ENCODE results near the gene TBCA.
A peak's percentile ranks its signal among the peaks of the same experiment; 100 is the strongest.

The TBCA gene

GRCh38 chr5:77775790-77776553 lies at the start of gene TBCA:
TBCA (minus strand) TSS chr5:77776339; CDS start chr5:77776257, 82 bp downstream.
- peak; percentile 58 for DNase-seq

- no peak for DNase-seq
Measured at GRCh38 chr5:77824981-77825380, 48.8 kb upstream of the TBCA start.

GRCh38 chr5:77816686-77817085 lies 40.5 kb upstream of the TBCA start:
- DNase-seq = no peak

- DNase-seq = no peak
Measured at GRCh38 chr5:77812926-77813589, 36.9 kb upstream of the TBCA start.

GRCh38 chr5:77806213-77806843 lies 30.2 kb upstream of the TBCA start:
- no peak for DNase-seq

- no peak for DNase-seq
Measured at GRCh38 chr5:77798456-77798855, 22.3 kb upstream of the TBCA start.

GRCh38 chr5:77797136-77797535 lies 21.0 kb upstream of the TBCA start:
- no peak for DNase-seq

GRCh38 chr5:77795846-77796245 lies 19.7 kb upstream of the TBCA start:
- no peak for DNase-seq

DNA sequence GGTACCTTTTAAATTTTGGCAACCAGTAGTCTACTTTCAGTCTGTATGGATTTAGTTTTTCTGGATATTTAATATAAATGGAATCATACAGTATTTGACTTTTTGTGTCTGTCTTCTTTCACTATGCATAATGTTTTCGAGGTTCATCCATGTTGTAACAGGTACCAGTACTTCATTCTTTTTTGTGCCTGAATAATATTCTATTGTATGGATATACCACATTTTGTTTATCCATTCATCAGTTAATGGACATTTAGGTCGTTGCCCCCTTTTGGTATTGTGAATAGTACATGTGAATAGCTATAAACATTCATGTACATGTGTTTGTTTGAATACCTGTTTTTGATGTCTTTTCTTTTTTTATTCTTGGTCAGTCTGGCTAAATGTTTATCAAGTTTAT lies 19.1 kb upstream of the TBCA start:
- DNase-seq = no peak

GRCh38 chr5:77791926-77792325 lies 15.8 kb upstream of the TBCA start:
- DNase-seq = no peak

DNA sequence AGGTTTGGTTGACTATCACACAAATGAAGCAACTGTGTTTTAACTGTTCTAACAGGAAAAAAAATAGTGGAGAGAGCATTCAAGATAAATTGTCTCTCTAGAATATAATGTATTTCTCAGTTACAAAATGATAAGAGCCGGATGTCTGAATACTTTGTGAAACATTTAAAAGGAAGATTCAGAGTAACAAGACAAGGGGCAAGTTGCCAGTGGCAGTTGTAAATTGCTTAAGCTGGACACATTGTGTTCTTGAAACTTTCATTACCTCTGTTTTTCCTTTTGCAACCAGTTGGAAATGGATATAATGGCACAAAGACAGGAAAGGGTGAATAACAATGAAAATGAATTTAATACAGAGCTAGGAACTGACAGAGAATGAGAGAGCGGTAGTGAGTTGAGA lies 15.2 kb upstream of the TBCA start:
- no peak for DNase-seq

GRCh38 chr5:77785229-77785628 lies 9.1 kb upstream of the TBCA start:
- no peak for DNase-seq

DNA sequence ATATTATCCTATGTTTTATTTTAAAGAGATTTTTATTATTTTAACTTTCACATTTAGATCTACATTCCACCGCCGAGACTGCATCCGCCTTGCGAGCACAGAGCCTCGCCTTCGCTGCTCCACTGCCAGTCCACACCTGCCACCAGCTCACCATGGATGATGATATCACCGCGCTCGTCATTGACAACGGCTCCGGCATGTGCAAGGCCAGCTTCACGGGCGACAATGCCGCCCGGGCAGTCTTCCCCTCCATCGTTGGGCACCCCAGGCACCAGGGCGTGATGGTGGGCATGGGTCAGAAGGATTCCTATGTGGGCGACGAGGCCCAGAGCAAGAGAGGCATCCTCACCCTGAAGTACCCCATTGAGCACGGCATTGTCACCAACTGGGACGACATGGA lies 8.6 kb upstream of the TBCA start:
- no peak for DNase-seq

GRCh38 chr5:77781076-77781475 lies 4.9 kb upstream of the TBCA start:
- no peak for DNase-seq

DNA sequence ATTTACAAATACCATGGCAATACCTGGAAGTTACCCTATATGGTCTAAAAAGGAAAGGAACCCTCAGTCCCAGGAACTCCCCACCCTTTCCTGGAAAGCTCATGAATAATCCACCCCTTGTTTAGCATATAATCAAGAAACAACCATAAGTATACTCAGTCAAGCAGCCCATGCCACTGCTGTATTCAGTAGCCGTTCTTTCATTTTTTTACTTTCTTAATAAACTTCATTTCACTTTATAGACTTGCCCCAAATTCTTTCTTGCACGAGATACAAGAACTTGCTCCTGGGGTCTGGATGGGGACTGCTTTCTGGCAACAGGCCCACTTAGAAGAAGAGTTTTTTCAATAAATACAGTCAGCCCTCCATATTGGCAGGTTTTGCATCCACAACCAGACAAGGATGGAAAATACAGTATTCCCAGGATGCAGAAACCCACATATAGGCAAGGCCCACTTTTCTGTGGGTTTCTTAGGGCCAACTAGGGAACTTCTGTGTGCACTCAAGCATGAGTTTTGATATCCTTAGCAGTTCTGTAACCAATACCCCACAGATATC lies 2.8 kb upstream of the TBCA start:
- no peak for DNase-seq

DNA sequence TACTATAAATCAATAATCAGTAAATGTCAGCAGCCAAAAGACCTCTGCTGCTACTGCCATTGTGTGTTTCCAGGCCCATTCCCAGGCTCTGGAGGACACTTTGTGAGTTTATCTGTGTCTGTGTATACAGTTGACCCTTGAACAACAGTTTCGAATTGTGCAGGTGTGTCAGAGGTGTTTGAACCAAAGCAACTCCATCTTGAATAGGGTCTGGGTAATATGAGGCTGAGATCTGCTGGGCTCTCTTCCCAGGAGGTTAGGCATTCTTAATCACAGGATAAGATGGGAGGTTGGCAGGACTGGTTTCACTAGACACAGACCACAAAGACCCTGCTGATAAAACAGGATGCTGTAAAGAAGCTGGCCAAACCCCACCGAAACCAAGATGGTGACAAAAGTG lies 2.3 kb upstream of the TBCA start:
- no peak for DNase-seq

DNA sequence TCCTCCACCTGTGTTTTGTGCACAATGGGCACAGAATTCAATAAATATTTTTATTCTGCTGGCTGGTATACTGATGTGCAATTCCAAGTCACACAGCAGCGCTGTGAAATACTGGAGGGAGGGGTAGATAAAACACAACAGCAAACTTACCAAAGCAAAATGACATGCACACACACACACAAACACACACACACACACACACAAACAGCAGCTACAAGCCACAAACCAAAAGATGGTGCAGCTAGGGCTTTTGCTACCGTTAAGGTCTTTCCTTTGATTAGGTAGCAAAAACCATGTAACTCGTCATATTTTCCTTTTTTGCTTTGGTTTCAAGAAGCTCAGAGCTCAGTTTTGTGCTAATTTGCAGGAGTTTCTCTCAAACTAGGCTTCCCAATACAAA lies 1.8 kb upstream of the TBCA start:
- no peak for DNase-seq

- DNase-seq = no peak
Measured at GRCh38 chr5:77777281-77777892, 1.2 kb upstream of the TBCA start.

- no peak for DNase-seq
Measured at GRCh38 chr5:77776554-77777206, 541 bp upstream of the TBCA start.

- no peak for DNase-seq
Measured at GRCh38 chr5:77774981-77775789, 954 bp downstream of the TBCA start.

DNA sequence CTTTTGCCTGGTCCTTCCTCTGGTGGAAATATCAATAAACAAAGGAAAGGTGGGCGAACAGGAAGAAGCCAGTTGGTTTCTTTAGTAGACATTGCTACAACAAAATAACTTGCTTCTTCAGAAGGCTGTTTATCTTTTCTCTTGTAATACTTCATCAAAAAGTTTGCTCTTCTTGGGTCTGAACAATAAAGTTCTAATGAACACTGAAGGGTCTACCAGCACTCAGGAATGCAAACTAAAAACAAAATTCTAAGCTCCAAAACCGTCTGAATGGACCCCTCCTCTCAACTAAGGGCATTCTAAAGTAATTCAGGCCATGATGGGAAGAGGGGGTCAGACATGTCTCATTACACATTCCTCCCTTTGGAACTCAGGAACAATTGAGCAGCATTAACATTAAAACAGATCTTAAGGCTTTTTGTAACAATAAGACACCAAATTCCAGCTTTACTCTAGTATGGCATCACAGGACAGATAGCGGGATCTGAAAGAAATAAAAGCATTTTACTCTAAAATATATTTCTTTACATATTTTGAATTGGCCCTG lies 2.3 kb downstream of the TBCA start:
- no peak for DNase-seq

GRCh38 chr5:77772729-77773128 lies 3.4 kb downstream of the TBCA start:
- no peak for DNase-seq

Measured in DMS79 (cell line).